Limb (tissue), 2 donors: ENCODE results near the gene PITPNC1.
"Not testable (repeated sequence)": the region's sequence is repeated elsewhere in the genome, so short reads cannot be mapped to it uniquely, and the experiment has no call there.

Experiments used
- DNase-seq, 2 donors: peaks; one replicate each; pipeline ENCODE4 v3.0.0-alpha.2; 2016; ENCODE audit errors: extremely low spot score in 2 of 2

The PITPNC1 gene

DNA sequence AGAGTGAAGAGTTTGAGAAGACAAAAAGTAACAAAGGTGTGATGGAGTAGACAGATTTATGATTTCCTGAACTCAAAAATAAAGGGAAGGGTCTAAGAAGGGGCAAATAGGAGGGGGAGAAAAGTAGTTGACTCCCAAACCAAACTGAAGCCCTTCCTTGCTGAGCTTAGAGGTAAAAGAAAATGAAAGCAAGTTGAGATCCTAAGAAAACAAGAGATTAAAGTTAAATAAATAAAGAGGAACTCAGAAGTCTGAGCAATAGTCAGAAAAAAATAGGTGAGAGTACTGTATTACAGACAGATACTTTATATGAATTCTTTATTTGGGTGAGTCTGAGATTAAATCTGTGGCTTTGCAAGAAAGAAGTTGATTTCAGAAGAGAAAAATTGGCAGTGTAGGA lies 7.4 kb upstream of the PITPNC1 start:
- DNase-seq, result no peak

DNA sequence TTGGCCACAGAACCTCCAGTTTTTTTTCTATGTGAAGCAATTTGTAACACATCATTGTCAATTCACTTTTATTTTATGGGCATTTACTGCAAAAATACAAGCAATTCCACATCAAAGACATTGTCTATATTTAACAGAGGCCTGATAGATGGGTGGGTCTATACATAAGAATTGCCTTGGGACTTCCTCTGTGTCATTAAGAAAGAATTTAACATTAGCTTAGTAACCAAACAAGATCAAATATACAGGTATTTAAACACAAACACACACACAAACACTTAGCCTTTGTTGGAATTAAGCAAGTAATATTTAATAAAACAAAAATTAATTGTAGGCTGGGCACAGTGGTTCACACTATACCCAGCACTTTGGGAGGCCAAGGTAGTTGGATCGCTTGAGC lies 4.3 kb upstream of the PITPNC1 start:
- DNase-seq, result no peak

DNA sequence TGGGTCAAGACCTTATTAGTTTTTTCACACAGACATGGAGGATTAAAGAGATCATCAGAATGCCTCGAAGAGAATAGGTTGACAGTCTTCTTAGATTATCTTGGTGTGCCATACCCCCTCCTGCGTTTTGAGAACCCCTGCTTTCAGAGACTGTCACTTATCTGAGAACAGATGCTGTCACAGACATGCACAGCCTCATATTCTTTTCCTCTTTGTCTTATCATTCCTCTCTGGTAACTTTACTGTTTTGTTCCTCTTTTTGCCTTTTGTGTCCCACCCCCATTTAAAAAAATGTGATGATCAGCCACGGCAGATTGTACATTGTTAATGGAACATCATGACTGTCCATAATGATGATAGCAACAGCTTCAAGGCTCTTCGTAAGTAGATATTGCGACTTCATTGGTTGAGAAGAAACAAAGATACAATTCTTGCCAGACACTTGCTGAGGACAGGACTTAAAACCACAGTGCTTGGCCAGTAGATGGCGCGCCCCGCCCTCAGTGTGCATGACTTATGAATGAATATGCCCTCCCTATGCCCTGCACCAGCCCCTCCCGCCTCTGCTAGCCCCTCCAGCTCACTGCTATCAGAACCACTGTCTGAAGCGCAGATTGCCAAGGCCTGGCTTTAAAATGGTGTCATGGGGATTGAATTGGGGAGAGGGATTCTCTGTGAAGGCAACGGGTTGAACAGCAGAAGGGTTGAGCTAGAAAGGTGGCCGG lies 2.6 kb upstream of the PITPNC1 start:
- peak; percentile 80 to 89 for DNase-seq

DNA sequence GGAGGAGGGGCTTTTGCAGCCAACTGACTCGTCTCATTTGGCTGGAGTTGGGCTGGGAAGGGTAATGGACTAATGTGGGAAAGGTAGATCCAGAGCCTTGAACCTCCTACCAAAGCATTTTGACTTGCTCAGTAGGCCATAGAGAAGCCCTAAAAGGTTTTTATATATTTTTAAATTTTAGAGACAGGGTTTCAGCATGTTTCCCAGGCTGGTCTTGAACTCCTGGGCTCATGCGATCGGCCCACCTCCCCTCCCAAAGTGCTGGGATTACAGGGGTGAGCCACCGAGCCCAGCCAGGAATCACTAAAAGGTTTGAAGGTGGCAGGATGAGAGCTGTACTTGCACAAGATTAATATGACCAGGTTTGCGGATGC lies 2.0 kb upstream of the PITPNC1 start:
- no peak for DNase-seq

DNA sequence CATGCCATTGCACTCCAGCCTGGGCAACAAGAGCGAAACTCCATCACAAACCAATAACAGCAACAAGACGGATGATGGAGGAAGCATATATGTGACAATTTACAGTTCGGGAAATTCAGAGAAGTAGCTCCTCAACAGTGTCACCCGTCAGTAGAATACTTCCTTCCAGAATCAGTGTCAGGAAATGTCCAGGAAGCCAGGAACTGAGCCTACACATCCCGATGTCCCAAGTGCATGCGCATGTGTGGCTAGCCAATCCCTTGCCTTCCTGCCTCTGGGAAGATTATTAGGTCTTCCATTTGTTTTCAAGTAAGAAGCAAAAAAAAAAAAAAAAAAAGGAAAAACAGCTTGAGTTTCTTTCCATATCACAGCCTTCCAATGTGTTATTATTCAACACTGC lies 1.4 kb upstream of the PITPNC1 start:
- DNase-seq, result no peak

DNA sequence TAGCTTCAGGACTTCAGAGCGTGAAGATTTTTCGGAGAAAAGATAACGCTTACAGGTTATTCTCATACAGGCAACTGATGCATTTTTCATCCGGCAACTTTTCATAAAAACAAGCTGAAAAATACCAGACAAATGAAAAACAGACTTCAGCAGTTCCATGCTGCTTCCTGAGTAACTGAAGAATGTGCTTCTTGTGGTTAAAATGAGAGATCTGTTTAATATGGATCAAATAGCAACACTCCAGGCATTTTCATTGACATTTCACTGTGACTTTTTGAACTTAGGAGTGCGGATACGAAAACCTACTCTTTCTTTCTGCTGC lies 705 bp upstream of the PITPNC1 start:
- no peak for DNase-seq

DNA sequence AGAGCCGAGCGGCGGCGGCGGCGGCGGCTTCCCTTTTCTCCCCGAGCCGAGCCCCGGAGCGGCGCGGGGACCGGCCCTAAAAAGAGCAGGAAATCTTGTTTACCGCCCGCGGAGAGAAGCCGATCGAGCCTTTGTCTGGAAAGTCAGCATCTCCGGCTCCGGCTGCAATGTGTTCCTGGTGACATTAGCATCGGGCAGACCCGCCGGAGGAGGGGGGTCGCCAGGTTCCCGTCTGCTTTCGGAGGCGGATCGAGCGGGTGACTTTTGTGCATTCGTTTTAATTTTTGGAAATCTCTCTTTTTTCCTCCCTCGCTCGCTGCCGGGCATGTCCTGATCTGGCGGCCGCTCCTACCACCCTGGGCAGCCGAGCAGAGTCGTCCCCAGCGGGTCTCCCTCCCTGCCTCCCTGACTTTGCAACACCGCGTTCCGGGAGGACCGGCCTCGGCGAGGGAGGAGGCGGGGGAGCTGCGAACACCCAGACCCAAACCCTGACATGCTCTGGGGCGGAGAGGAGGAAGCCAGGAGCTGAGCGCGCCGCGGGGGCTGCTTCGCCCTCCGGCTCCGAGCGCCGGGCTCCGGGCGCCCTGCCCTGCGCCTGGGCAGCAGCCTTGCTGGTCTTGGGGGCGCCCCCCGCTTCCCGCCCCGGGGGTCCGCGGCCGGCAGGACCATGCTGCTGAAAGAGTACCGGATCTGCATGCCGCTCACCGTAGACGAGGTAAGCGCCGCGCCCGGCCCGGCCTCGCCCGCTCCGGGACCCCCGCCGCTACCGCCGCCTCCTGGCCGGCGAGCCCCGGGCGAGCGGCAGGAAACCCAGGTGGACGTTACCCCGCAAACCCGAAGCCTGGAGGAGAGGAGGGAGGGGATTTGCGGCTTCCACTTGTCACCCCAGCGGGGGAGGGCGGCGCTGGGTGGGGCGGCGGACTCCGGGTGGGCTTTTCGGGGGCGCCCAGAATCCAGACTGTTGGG lies 690 bp downstream of the PITPNC1 start:
- peak in 1 of 2 donors; percentile 81 for DNase-seq

DNA sequence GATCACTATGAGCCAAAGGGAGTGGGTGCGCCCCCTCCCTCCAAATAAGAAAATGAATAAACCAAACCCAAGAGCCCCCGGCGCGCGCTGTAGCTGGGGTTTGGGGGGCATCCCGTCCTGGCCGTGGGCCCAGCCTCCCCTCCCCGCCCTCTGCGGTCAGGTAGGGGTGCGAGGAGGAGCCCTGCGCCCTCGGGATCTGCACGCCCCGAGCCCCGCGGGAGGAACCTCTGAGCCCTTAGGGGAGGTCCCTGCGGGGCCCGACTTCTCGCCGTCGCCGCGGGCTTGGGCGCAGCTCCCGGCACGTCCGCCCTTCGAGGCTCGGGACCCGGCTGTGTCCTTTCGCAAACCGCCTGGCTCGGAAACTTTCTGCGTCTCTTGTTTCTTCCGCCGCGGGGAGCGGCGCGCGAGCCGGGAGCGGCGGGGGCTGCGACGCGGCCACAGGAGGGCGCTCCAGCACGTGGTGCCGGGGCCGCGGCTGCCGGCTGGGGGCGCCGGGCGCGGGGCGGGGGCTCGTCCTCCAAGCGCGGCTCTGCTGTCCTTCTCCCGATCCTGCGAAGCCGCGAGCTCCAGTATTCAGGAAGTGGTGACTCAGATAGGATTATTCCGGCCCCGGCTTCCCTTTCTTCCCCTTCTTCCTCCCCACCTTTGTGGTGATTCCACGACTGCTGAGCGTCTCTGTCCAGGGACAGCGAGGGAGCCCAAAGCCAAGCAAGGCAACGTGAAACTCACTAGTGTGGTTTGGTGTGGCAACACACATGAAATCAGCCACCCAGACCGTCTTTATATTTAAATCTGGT lies 1.6 kb downstream of the PITPNC1 start:
- DNase-seq, result peak; percentile 79 to 90

DNA sequence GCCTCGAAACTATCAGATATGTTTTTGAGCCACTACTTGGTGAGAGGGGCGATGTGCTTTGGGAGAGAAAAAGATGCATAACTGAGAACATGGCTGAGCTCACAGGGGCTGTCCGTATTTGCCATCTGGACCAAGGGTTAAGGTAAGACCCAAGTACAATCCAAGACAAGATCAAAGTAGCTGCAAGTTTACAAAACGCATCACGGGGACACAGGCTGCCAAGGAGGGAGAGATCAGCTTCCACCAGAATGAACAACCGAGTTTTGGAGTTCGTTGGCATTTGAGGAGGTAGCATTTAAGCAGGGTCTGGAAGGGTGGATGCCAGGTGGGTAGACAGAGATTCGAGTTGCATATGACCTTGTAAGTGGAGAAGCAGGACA lies 2.2 kb downstream of the PITPNC1 start:
- no peak for DNase-seq

DNA sequence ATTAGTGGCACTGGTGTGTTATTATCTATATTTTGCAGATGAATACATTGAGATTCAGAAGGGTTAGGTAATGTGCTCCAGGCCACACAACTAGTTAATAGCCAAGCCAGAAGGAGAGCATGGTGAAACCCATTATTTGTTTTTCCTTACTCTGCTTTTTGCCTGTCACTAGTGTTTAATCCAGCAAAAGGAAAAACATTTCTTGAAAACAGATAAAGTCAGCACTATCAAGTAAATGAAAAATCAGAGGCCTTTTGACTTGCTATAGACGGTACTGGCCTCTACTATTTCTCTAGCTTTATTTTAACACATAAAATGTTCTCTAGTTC lies 4.8 kb downstream of the PITPNC1 start:
- DNase-seq, result no peak

DNA sequence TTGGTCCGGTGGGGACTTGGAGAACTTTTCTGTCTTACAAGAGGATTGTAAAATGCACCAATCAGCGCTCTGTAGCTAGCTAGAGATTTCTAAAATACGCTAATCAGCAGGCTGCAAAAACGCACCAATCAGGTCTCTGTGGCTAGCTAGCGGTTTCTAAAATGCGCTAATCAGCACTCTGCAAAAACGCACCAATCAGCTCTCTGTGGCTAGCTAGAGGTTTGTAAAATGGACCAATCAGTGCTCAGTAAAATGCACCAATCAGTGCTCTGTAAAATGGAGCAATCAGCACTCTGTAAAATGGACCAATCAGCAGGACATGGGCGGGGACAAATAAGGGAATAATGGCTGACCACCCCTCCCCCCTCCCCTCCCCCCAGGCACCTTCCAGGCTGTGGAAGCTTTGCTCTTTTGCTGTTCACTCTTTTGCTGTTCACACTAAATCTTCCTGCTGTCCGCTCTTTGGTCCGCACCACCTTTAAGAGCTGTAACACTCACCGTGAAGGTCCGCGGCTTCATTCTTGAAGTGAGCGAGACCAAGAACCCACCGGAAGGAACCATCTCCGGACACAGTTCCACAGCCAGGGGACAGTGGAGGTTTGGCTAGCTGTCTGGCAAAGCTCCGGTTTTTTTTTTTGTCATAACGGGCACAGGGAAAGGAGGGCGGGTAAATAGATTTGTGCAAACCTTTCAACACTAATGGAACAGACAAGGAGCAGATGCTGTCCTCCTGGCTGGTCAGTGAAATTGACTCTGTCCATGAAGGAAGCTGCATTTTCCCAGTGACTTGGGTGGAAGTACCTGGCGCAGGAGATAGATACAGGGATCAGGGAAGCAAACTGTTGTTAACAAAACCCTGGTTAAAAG lies 8.3 kb downstream of the PITPNC1 start:
- no peak for DNase-seq

DNA sequence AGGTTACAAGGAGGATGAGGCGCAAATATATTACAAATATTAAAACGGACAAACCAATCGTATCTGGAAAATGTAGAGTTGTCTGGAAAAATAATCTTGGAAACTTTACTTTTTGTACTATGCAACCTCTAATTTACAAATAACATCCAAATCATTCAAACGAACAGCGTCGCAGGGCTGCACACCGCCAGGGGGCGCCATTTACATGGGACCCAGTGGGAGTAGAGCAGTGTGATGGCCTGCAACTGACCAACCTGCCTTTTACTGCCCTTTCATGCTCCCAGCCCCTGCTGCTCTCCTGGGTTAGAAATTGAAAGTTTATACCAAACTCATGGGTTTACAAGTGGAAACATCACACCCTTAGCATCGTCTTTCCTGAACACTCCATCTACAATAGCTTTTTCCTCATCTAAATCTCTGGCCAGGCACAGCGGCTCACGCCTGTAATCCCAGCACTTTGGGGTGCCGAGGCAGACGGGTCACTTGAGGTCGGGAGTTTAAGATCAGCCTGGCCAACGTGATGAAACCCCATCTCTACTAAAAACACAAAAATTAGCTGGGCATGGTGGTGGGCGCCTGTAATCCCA lies 10.0 kb downstream of the PITPNC1 start:
- peak in 1 of 2 donors; percentile 60 for DNase-seq

DNA sequence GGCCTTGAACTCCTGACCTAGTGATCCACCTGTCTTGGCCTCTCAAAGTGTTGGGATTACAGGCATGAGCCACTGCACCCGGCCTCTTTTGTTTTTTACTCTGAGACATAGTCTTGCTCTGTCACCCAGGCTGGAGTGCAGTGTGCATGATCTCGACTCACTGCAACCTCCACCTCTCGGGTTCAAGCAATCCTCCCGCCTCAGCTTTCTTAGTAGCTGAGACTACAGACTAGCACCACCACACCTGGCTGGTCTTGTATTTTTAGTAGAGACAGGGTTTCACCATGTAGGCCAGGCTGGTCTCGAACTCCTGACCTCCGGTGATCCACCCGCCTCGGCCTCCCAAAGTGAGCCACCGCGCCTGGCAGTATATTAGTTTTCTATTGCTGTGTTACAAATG lies 11.5 kb downstream of the PITPNC1 start:
- DNase-seq, result not testable (repeated sequence)

DNA sequence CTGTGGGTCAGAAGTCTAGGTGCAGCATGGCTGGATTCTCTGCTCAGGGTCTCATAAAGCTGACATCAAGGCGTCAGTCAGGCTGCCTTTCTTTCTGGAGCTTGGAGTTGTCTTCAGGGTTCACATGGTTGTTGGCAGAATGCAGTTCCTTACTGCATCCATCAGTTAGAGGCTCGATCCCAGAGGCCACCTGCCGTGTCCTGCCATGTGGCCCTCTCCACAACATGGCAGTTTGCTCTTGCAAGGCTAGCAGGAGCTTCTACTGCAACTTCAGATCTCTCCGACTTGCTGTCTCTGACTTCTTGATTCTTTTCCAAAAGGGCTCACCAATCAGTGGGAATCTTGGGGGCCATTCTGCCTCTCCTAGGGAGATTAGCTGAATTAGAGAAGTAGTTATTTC lies 11.9 kb downstream of the PITPNC1 start:
- DNase-seq, result no peak

DNA sequence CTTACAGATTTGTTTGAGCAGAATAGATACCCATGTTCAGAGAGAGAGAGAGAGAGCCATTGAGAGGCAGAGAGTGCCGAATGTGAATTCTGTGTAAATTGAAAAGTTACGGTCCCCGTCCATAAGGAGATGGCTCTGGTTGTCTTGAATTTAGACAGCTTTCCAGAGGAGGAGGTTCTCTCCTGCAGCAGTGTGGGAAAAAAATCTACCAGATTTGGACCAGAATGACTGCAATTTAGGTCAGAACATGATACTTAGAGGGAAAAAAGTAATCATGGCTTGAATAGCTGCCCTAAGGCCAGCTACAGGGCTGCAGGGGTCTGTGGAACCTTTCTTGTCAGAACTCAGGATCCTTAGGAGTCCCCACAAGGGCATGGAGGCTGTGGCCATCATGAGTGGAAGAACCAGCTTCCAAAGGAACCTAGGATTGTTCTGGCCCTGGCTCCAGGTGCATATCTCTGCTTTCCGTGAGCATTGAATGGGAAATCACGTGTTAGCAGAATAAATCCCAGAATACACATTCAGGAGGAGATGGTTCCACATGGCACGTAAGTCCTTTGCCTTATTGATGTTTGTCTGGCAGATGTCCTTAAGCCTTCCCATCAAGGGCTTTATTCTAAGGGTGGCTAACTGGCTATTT lies 13.0 kb downstream of the PITPNC1 start:
- no peak for DNase-seq

DNA sequence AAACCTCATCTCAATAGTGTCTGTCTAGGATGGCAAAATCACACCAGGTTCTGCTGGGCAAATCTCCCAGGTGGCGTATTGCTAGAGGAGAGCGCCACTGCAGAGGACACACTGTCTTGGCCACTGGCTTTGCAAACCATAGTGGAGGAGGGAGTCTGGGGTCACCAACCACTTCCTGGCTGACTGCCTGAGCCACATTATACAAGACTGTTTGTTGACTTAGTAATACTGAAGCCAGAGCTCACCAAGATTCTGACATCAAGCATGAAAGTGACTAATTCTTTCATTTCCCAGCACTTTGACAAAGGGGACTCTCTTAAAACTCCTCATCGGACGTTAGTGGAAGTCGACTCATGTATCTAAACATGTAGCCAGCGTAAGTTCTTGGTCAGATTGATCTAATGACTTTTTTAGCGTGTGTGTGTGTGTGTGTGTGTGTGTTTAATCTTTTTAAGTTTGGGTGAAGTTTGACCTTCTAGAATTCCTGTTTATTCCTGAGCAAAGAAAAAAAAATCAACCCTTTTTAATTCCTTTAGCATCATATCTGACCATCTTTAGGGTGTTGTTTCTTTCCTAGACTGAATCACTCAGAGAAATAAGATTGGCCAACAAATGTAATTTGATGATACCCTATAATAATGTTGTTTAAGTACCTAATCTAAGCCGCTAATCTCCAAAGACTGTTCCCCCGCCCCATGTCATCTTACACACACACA lies 13.7 kb downstream of the PITPNC1 start:
- DNase-seq, result peak in 1 of 2 donors; percentile 6

DNA sequence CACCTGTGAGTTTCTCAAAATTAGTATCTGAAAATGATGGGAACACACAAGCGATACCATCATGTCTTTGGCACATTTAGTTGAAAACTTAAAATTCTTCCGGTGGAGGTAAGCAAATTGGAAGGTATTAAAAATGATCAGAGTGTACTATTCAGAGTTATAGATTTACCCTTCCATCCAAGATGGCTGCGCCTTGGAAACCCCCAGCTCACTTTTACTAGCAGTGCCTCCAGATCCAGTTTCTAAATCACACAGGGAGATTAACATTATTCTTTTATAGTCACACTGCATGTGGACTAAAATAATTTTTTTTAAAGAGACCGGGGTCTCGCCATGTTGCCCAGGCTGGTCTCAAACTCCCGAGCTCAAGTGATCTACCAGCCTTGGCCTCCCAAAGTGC lies 15.0 kb downstream of the PITPNC1 start:
- no peak for DNase-seq

DNA sequence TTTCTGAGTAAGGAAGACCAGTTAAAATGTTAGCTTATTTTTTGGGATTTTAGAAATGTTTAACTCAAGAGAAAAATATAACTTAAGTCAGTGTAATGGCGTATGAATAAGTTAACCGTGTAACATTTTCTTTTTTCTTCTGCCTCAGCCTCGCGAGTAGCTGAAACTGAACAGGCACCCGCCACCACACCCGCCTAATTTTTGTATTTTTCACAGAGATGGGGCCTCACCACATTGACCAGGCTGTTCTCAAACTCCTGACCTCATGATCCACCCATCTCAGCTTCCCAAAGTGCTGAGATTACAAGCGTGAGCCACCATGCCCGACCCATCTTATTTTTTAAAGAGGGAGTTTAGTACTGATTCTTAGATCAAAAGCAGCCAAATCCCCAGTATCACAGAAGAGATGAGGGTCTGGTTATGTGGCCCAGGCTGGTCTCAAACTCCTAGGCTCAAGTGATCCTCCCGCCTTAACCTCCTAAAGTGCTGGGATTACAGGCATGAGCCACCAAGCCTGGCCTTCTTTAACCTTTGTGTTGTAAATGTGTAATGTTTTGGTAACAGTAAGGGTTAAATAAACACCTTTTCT lies 16.8 kb downstream of the PITPNC1 start:
- DNase-seq, result no peak

DNA sequence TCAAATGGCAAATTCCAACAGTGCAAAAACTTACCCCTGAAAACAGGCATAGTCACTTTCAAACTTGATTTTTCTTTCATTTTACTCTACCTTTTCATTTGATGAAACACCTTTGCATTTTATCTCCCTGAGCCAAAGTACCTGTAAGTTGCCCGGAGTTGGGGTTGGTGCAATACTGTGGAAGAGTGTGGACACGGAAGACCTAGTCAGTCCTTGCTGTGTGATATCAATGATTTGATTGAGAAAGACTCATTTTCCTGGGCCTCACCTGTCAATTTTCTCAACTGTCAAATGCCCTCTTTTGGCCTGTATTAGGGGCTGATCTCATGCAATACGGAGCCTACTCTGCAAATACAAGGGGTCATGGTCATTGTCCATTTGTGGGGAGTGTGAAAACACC lies 22.6 kb downstream of the PITPNC1 start:
- DNase-seq, result no peak
